Kidney tubule cell (primary cell): Measurements from ENCODE around the gene PRC1.
"Not testable (repeated sequence)": the region's sequence is repeated elsewhere in the genome, so short reads cannot be mapped to it uniquely, and the experiment has no call there.

ENCODE experiments used
- DNase-seq: peaks from one replicate; pipeline ENCODE4 v3.0.0-alpha.2; 2018; ENCODE audit warnings: low spot score

Gene PRC1, protein sequence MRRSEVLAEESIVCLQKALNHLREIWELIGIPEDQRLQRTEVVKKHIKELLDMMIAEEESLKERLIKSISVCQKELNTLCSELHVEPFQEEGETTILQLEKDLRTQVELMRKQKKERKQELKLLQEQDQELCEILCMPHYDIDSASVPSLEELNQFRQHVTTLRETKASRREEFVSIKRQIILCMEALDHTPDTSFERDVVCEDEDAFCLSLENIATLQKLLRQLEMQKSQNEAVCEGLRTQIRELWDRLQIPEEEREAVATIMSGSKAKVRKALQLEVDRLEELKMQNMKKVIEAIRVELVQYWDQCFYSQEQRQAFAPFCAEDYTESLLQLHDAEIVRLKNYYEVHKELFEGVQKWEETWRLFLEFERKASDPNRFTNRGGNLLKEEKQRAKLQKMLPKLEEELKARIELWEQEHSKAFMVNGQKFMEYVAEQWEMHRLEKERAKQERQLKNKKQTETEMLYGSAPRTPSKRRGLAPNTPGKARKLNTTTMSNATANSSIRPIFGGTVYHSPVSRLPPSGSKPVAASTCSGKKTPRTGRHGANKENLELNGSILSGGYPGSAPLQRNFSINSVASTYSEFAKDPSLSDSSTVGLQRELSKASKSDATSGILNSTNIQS

GRCh38 chr15:90994417-90995311 lies at the start of gene PRC1:
PRC1 (minus strand) TSS chr15:90994535; CDS start chr15:90994417, 118 bp downstream.
- peak; percentile 99 for DNase-seq

- DNase-seq: no peak
These were observed 49.0 kb upstream of the PRC1 start for GRCh38 chr15:91043202-91043874.

- no peak for DNase-seq
These were observed 46.5 kb upstream of the PRC1 start for GRCh38 chr15:91040856-91041255.

DNA sequence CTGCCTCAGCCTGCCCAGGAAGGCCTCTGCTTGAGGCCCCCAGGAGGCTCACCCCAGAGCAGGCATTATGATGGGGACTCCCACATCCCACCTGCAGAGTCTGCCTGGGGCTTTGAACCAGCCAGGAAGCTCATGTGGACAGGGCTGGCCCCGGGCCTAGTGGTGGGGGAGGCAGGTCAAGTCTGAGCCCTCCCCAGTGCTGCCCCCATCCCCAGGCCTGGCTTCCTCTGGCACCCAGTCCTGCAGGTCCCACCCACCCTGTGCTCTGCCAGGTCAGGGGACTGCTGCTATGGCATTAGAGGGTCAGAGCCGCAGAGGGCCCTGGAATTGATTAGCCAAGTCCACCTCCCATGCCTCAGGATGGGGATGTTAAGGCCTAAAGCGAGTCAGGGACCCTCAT lies 45.7 kb upstream of the PRC1 start:
- no peak for DNase-seq

DNA sequence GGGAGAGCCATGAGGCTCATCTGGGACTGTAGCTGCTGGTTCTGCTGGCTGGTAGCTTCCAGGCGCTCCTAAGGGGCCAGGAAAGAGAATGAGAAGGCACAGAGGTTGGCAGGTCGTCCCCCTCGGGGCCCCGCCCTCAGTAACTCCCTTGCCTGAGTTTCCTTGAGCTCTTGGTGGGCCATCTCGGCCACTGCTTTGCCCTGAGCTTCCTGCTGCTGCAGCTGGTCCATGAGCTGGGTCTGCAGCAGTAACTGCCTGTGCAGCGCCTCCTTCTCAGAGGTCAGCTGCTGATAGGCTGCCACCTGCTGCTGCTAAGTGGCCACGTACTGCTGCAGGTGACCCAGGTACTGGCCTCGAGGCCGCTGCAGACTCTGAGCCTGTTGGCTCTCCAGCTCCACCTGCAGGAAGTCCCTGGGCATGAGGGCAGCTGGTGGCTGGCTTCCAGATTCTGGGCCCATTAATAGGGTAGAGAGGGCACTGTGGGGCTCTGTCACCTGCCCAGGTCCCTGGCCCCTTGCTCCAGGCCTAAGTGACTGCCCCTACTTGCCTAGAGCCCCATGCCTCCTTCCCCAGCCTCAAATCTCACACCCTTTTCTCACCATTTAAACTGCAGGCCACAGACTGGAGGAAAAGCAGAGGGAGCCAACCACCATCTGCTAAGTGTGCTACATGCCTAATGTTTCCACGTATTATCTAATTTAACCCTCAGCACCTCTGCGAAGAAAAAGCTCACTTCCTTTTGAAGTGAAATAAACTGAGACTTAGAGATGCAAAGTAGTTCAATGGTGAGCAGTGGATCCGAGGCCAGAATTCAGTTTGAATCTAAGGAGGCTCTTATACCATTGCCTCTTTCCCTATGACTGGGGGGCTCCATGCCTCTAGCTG lies 38.8 kb upstream of the PRC1 start:
- peak; percentile 87 for DNase-seq

GRCh38 chr15:91031796-91032195 lies 37.5 kb upstream of the PRC1 start:
- DNase-seq: no peak

DNA sequence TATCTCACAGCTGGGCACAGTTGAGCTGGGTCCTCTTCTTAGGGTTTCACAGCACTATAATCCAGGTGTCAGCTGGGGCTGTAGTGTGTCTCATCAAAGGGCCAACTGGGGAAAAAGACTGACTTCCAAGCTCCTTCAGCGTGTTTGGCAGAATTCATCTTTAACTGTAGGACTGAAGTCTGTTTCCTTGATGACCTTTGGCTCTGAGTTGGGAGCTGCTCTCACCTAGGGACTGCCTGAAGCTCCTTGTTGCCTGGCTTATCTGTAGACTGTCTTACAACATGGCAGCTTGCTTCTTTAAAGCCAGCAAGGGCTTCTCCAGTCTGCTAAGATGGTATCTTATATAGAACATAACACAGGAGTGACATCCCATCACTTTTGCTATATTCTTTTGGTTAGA lies 33.3 kb upstream of the PRC1 start:
- no peak for DNase-seq

DNA sequence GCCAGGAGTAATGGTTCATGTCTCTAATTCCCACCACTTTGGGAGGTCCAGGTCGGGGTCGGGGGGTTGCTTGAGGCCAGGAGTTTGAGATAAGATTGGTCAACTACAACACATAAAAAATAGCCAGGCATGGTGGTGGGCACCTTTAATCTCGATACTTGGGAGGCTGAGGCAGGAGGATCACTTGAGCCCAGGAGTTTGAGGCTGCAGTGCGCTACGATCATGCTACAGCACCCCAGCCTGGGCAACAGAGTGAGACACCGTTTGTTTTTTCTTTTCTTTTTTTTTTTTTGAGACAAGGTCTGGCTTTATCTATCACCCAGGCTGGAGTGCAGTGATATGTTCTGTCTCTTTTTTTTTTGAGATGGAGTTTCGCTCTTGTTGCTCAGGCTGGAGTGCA lies 29.4 kb upstream of the PRC1 start:
- no peak for DNase-seq

DNA sequence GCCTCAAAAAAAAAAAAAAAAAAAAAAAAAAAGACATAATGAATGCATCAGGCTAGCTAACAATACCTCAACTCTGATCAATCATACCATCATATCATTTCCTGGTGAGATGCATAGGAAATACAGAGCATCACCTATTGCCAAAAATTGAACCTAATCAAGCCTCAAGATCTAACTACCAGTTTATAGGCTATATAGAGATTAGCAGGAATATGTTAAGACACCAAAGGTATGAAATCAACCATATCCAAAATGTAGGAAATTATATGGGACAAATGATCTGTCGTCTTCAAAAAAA lies 28.4 kb upstream of the PRC1 start:
- DNase-seq: no peak

DNA sequence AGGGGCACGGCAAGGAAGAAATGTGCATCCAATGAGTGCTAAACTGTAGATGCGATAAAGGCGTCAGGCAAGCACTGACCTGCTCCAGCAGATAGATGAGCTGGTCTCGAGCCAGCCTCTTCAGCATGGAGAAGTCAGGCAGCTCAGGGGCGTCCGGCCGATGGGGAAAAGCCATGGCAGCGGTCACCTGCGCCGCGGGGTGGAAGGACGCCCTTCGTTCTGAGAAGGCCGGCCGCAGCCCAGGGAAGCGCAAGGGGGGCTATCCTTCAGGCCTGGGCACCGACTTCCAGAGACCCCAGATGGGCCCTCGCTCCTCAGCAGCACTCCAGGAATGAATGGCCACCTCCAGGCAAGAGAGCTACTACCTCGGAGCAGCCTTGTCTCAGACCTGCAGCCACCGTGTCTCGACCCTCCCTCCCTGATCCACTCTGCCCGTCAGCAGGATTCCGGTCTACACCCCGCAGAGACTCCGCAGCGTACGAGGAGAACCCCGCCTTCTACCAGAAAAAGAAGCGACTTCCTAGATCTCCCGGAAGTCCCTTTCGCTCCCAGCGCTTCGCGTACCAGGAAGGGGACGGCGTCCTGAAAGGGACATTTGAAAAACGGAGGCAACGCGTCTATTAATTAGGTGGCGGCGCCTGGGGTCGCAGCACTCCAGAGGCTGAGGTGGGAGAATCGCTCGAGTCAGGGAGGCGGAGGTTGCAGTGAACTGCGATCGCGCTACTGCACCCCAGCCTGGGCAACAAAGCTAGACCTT lies 27.9 kb upstream of the PRC1 start, which contains the start of gene VPS33B:
Gene VPS33B (minus strand): TSS at position 520 of the 757 bp plus-strand sequence. CDS start 345 bp downstream, at position 175.
- DNase-seq: peak; percentile 91

GRCh38 chr15:91021516-91022074 lies 27.3 kb upstream of the PRC1 start:
- peak; percentile 66 for DNase-seq

DNA sequence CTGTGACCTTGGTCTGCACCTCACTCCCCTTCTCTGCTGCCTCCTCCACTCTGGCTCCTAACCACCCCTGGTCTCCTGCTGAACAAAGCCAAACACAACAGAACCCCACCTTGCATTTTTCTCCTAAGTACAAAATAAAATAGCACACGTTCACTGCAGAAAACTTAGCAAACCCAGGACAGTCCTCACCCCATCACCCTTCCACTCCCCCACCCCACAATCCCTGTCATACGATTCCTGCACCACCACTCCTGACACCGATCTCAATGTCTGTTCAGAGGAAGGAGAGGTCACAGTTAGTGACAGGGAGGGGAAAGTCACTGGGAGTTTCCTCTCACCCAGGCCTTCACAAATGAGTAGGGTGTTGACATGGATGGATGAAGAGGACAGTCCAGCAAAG lies 23.8 kb upstream of the PRC1 start:
- no peak for DNase-seq

DNA sequence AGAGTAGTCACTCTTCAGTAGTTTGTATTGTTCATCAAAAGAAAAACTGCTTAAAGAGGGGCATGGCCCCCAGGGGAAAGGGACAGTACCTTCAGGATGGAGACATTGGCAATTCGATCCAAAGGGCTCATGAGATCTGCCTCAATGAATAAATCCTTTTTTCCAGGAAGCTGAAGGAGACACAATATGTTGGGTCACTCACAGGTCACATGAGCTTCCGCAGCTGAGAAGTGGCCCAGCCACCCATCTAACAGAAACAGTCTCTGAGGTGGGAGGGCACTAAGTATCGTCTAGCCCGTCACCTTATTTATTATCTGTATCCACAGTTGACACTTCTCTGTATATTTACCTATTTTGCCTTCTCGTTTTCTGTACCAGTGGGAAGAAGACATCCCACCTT lies 23.4 kb upstream of the PRC1 start:
- no peak for DNase-seq

DNA sequence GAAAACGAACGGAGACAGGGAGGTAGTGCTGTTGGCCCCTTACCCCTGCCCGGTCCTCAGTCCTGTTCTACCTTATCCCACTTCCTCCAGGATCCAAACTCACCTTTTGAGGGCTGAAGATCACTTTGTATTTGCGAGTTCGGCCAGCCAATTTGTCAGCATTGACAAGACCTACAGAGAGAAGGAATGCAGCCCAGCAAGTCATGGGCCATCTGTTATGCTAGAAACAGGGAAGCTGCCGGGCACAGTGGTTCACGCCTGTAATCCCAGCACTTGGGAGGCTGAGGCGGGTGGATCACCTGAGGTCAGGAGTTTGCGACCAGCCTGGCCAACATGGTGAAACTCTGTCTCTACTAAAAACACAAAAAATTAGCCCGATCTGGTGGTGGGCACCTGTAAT lies 19.4 kb upstream of the PRC1 start:
- DNase-seq: not testable (repeated sequence)

DNA sequence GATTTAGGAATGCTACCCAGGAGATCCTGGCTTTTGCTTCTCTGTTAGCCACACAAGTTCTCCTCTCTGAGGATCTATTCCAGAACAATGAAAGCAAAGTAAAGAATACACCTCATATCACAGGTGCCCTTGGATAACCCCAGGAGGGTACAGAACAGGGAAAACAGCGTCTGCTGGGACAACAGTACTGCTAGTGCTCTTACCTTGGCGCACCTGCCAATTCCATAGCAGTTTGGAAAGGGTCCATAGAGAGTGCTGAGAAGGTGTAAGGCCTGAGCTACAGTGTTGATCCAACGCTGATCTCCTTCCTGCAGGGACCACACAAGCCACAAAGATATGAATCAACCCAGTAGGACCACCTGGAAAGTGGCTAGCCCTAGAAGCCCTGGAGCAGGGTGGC lies 12.9 kb upstream of the PRC1 start:
- DNase-seq: no peak

- DNase-seq: no peak
These were observed 6.9 kb upstream of the PRC1 start for GRCh38 chr15:91001209-91001608.

GRCh38 chr15:90998737-90999136 lies 4.4 kb upstream of the PRC1 start:
- DNase-seq: no peak

DNA sequence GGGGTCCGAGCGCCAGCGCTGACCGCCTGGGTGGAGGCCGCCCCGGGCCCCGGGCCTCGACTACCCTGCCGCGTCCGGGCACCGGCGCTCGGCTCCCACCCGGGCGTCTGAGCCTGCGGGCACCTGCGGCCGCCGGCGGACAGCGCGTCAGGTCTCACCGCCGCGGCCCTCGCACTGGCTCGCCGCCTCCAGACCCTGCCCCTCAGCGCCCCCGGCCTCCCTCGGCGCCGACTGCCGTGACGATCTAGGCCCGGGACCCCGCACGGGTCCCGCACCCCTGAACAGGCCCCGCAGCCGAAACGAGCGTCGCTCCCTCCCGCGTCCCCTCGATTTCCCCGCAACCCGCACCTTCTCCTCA lies 297 bp downstream of the PRC1 start:
- peak; percentile 8 for DNase-seq

- no peak for DNase-seq
These were observed 2.6 kb downstream of the PRC1 start for GRCh38 chr15:90991587-90992285.

DNA sequence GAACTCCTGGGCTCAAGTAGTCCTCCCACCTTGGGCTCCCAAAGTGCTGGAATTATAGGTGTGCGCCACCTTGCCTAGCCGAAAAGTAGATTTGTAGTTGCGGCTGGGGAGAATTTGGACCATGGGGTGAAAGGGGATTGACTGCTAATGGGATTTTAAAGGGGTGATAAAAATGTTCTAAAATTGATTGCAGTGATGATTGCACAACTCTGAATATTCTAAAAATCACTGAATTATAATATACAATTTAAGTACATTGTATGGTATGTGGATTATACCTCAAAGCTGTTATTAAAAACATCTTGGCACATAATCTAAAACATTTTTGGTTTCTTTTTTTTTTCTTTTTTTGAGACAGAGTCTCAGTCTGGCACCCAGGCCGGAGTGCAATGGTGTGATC lies 3.9 kb downstream of the PRC1 start:
- DNase-seq: no peak
